ENCODE measurements around the gene PRKCA. TPM values are rescaled to one million over a fixed set of nuclear protein-coding genes. Genes with fewer than 3 reads are reported as not detected.
"Not testable (repeated sequence)": the region's sequence is repeated elsewhere in the genome, so short reads cannot be mapped to it uniquely, and the experiment has no call there.

The PRKCA gene
- polyA plus RNA-seq, 2 of the 4 experiments (the other 2 are of a cell fraction), result 28.8 to 65.0 TPM

- TF ChIP-seq, protein P1, sequence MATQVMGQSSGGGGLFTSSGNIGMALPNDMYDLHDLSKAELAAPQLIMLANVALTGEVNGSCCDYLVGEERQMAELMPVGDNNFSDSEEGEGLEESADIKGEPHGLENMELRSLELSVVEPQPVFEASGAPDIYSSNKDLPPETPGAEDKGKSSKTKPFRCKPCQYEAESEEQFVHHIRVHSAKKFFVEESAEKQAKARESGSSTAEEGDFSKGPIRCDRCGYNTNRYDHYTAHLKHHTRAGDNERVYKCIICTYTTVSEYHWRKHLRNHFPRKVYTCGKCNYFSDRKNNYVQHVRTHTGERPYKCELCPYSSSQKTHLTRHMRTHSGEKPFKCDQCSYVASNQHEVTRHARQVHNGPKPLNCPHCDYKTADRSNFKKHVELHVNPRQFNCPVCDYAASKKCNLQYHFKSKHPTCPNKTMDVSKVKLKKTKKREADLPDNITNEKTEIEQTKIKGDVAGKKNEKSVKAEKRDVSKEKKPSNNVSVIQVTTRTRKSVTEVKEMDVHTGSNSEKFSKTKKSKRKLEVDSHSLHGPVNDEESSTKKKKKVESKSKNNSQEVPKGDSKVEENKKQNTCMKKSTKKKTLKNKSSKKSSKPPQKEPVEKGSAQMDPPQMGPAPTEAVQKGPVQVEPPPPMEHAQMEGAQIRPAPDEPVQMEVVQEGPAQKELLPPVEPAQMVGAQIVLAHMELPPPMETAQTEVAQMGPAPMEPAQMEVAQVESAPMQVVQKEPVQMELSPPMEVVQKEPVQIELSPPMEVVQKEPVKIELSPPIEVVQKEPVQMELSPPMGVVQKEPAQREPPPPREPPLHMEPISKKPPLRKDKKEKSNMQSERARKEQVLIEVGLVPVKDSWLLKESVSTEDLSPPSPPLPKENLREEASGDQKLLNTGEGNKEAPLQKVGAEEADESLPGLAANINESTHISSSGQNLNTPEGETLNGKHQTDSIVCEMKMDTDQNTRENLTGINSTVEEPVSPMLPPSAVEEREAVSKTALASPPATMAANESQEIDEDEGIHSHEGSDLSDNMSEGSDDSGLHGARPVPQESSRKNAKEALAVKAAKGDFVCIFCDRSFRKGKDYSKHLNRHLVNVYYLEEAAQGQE (IDR thresholded peaks at IDR 0.05), result no peak
- TF ChIP-seq KDM1A (IDR thresholded peaks at IDR 0.05; ENCODE audit: low read depth) (no peak), TP53 (CRISPR knock-in tag; IDR thresholded peaks at IDR 0.05) (no peak)
- TF ChIP-seq, protein P2, sequence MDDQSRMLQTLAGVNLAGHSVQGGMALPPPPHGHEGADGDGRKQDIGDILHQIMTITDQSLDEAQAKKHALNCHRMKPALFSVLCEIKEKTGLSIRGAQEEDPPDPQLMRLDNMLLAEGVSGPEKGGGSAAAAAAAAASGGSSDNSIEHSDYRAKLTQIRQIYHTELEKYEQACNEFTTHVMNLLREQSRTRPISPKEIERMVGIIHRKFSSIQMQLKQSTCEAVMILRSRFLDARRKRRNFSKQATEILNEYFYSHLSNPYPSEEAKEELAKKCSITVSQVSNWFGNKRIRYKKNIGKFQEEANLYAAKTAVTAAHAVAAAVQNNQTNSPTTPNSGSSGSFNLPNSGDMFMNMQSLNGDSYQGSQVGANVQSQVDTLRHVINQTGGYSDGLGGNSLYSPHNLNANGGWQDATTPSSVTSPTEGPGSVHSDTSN (IDR thresholded peaks at IDR 0.05), result no peak
Measured at GRCh38 chr17:66619206-66619605, 316.8 kb downstream of the PRKCA start (continued).

- ChIA-PET CTCF (interaction anchor here (1.0 to 1.8 kb wide), 5 partner anchors 53 to 455 kb away, joined by 3 to 9 read pairs (median 4); no protein-coding TSS in a partner anchor), POLR2A (no interaction called here)
- 94% methylated on average over 2 of the region's 2 CpGs for whole genome bisulfite sequencing (ENCODE audit: missing lambda C conversion rate)
- no peak overlapping the region for H3K27ac ChIP-seq
- DNase-seq (ENCODE audit: low read depth in 1 of 2, low spot score in 1 of 2) (no peak), FAIRE-seq (no peak), ATAC-seq (no peak)
- TF ChIP-seq E2F6 (IDR thresholded peaks at IDR 0.05; ENCODE audit: borderline replicate concordance, low read depth) (no peak), SMC3 (IDR thresholded peaks at IDR 0.05) (no peak), GATA3 (IDR thresholded peaks at IDR 0.05; ENCODE audit: borderline replicate concordance) (no peak), TFCP2L1 (CRISPR knock-in tag; IDR thresholded peaks at IDR 0.05) (no peak), EP300 (IDR thresholded peaks at IDR 0.05) (no peak), KDM1A (IDR thresholded peaks at IDR 0.05; ENCODE audit: low read depth) (no peak), PHF8 (IDR thresholded peaks at IDR 0.05; ENCODE audit: borderline replicate concordance, low read depth) (no peak)
- TF ChIP-seq, protein P3, sequence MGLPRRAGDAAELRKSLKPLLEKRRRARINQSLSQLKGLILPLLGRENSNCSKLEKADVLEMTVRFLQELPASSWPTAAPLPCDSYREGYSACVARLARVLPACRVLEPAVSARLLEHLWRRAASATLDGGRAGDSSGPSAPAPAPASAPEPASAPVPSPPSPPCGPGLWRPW (IDR thresholded peaks at IDR 0.05), result no peak
- no peak overlapping the region for H3K4me3 ChIP-seq
- H3K4me1 ChIP-seq, result peaks cover 8% of the 10 kb centered on the region; the same call in 2 of the 3 replicates
- no peak overlapping the region for H3K4me2 ChIP-seq
- no peaks in the 10 kb centered on the region for H3K9me3 ChIP-seq
Measured at GRCh38 chr17:66620528-66620927, 318.1 kb downstream of the PRKCA start.

- H3K4me1 ChIP-seq; POLR2A ChIA-PET; FAIRE-seq; H3K9me3 ChIP-seq; H3K4me3 ChIP-seq; H3K4me2 ChIP-seq; DNase-seq (ENCODE audit: low read depth in 1 of 2, low spot score in 1 of 2); H3K27ac ChIP-seq: not testable (repeated sequence)
- peak in 1 of 2 experiments; percentile 25; a peak in 3 of 6 replicates for ATAC-seq
- TF ChIP-seq ZC3H11A (IDR thresholded peaks at IDR 0.05), result peak; percentile 88
- WGBS (ENCODE audit: missing lambda C conversion rate), result 90% methylated on average over 2 of the region's 2 CpGs
- CTCF ChIA-PET, result interaction anchor here (0.5 to 3.8 kb wide), 18 partner anchors 9 to 1050 kb away, joined by 3 to 18 read pairs (median 5); no protein-coding TSS in a partner anchor
Measured at GRCh38 chr17:66624630-66625029, 322.2 kb downstream of the PRKCA start.

GRCh38 chr17:66625311-66625767 is 322.9 kb downstream of the PRKCA start:
- Histone ChIP-seq H3K4me2 (no peak overlapping the region), H3K27ac (no peak overlapping the region), H3K4me1 (peaks cover 8% of the 10 kb centered on the region; the same call in 2 of the 3 replicates), H3K4me3 (no peak overlapping the region), H3K9me3 (no peaks in the 10 kb centered on the region)
- ChIA-PET CTCF (interaction anchor here (0.5 to 3.8 kb wide), 40 partner anchors 9 to 1051 kb away, joined by 3 to 18 read pairs (median 4); no protein-coding TSS in a partner anchor), POLR2A (no interaction called here)
- peak; percentile 87 to 94 for ATAC-seq
- DNase-seq (ENCODE audit: low read depth in 1 of 2, low spot score in 1 of 2), result peak; percentile 67 to 85
- FAIRE-seq, result peak; percentile 88
- WGBS (ENCODE audit: missing lambda C conversion rate), result 43% methylated on average over 2 of the region's 2 CpGs
- no peak for TF ChIP-seq TP53 (CRISPR knock-in tag; IDR thresholded peaks at IDR 0.05)
- no peak for TF ChIP-seq RNF2 (IDR thresholded peaks at IDR 0.05; ENCODE audit: borderline replicate concordance, low read depth)
- TF ChIP-seq MAX (IDR thresholded peaks at IDR 0.05), result no peak
- no peak for TF ChIP-seq PHF8 (IDR thresholded peaks at IDR 0.05; ENCODE audit: borderline replicate concordance, low read depth)
- TF ChIP-seq EP300 (IDR thresholded peaks at IDR 0.05), result no peak
- no peak; the same call in 1 of the 2 replicates for TF ChIP-seq HOXB5 (CRISPR knock-in tag; IDR thresholded peaks at IDR 0.05)
- no peak for TF ChIP-seq CHD2 (IDR thresholded peaks at IDR 0.05; ENCODE audit: low read length, partially characterized antibody)
- TF ChIP-seq, protein P3 (IDR thresholded peaks at IDR 0.05), result no peak
- no peak for TF ChIP-seq FOSB (CRISPR knock-in tag; IDR thresholded peaks at IDR 0.05)
- no peak for TF ChIP-seq ZC3H11A (IDR thresholded peaks at IDR 0.05)
- TF ChIP-seq RARB (CRISPR knock-in tag; IDR thresholded peaks at IDR 0.05), result no peak
- TF ChIP-seq POLR2AphosphoS2 (conservative IDR thresholded peaks at IDR 0.05; ENCODE audit: low read length), result no peak
- TF ChIP-seq, protein P2 (IDR thresholded peaks at IDR 0.05), result no peak
- no peak for TF ChIP-seq HDAC2 (IDR thresholded peaks at IDR 0.05)
- no peak for TF ChIP-seq CEBPB (IDR thresholded peaks at IDR 0.05)
- no peak for TF ChIP-seq TFCP2L1 (CRISPR knock-in tag; IDR thresholded peaks at IDR 0.05)
- TF ChIP-seq SMC3 (IDR thresholded peaks at IDR 0.05), result peak; percentile 93
